GM12878 (cell line): ENCODE measurements around the gene NECAB2. TPM values are rescaled to one million over a fixed set of nuclear protein-coding genes. Genes with fewer than 3 reads are reported as not detected.

Experiments
- ATAC-seq: fragments of 200-7000 bp; cut with Tn5 transposase; 3 replicates; pipeline ENCODE4 v1.9.1; 2020; ENCODE audit warnings: mild to moderate bottlenecking, moderate library complexity
- BruUV-seq: library from RNA; stranded (reverse); fragments of 400-500 nt; replicated peaks from 2 replicates; lab custom pipeline; 2021; lab: Mats Ljungman, UMichigan
- CTCF ChIA-PET: fragments of 300-600 bp; sonication (Branson Sonifier 250); formaldehyde crosslinking; extraction: SDS; loops from one replicate; lab custom pipeline; 2021; ENCODE audit warnings: inconsistent platforms; lab: Yijun Ruan, JAX
- POLR2A ChIA-PET: fragments of 350-600 bp; formaldehyde crosslinking; extraction: SDS; loops from one replicate; lab custom pipeline; 2021; ENCODE audit warnings: inconsistent platforms; lab: Charles Lee
- RAD21 ChIA-PET: fragments of 300-600 bp; sonication (Branson Sonifier 250); formaldehyde crosslinking; loops from one replicate; lab custom pipeline; 2023; ENCODE audit warnings: antibody characterized with exemption; ENCODE audit not compliant: unreplicated experiment; lab: Charles Lee
- SMC1A ChIA-PET: fragments of 300-600 bp; sonication (Branson Sonifier 250); formaldehyde crosslinking; loops from one replicate; lab custom pipeline; 2023; ENCODE audit not compliant: unreplicated experiment, uncharacterized antibody; lab: Charles Lee
- DNase-seq: peaks from one replicate; pipeline ENCODE4 v3.0.0-alpha.2; 2011; ENCODE audit warnings: low read depth, low spot score
- FAIRE-seq: peaks from 3 replicates; lab custom pipeline; 2011; peaks lifted over from hg19 to GRCh38; lab: Jason Lieb, UNC
- H2AFZ ChIP-seq: 2 replicates; pipeline ENCODE4 v1.6.0; 2011; ENCODE audit warnings: low read depth, low read length, control low read depth; ENCODE audit not compliant: control insufficient read depth
- H3K27ac ChIP-seq: 2 replicates; pipeline ENCODE4 v1.5.1; 2011; ENCODE audit warnings: control low read depth; ENCODE audit not compliant: control insufficient read depth, insufficient read depth
- H3K27me3 ChIP-seq, 2 experiments: replicated peaks in 1 of 2; 2 replicates each; pipeline versions ENCODE4 v1.6.0 to v1.6.1; 2011; ENCODE audit warnings: low read length in 1 of 2; ENCODE audit not compliant: control insufficient read depth in 2 of 2, insufficient read depth in 2 of 2
- H3K36me3 ChIP-seq, 2 experiments: 2 replicates each; pipeline ENCODE4 v1.5.1; 2011; ENCODE audit warnings: low read length in 1 of 2; ENCODE audit not compliant: control insufficient read depth in 2 of 2, insufficient read depth in 2 of 2
- H3K4me1 ChIP-seq: 2 replicates; pipeline ENCODE4 v1.6.1; 2011; ENCODE audit warnings: mild to moderate bottlenecking, low read length, moderate library complexity, mixed read lengths; ENCODE audit not compliant: control insufficient read depth, insufficient read depth
- H3K4me2 ChIP-seq: 2 replicates; pipeline ENCODE4 v1.6.0; 2011; ENCODE audit warnings: control low read depth; ENCODE audit not compliant: control insufficient read depth, insufficient read depth
- H3K4me3 ChIP-seq: fragments of 200-600 bp; sonication (generic); 2 replicates; pipeline ENCODE4 v1.5.1; 2016
- H3K79me2 ChIP-seq: 2 replicates; pipeline ENCODE4 v1.6.0; 2011; ENCODE audit warnings: low read length; ENCODE audit not compliant: control insufficient read depth, insufficient read depth
- H3K9ac ChIP-seq: 2 replicates; pipeline ENCODE4 v1.8.0; 2011; ENCODE audit warnings: low read length, control low read depth, mixed read lengths; ENCODE audit not compliant: control insufficient read depth, insufficient read depth
- H3K9me3 ChIP-seq: replicated peaks from 3 replicates; pipeline ENCODE4 v1.5.1; 2011; ENCODE audit warnings: mild to moderate bottlenecking, low read length; ENCODE audit not compliant: control insufficient read depth, insufficient read depth
- H4K20me1 ChIP-seq: 2 replicates; pipeline ENCODE4 v1.6.0; 2011; ENCODE audit not compliant: control insufficient read depth, insufficient read depth
- ASH2L ChIP-seq: fragments of 300-600, 200-600 bp; sonication (generic); IDR thresholded peaks from 2 replicates; pipeline ENCODE4 v1.6.1; 2017; ENCODE audit warnings: low read depth, mild to moderate bottlenecking, borderline replicate concordance
- CEBPB ChIP-seq, 2 experiments: fragments of 150-350 bp in 1 of 2; IDR thresholded peaks; 2 replicates each; pipeline ENCODE4 v1.6.1; 2012 to 2014; ENCODE audit warnings: low read depth in 2 of 2, low read length in 2 of 2, borderline replicate concordance in 1 of 2, inconsistent platforms in 1 of 2
- FOXK2 ChIP-seq: fragments of 450-650 bp; IDR thresholded peaks from 2 replicates; pipeline ENCODE4 v1.6.1; 2017; ENCODE audit warnings: mild to moderate bottlenecking, moderate library complexity
- IRF4 ChIP-seq: IDR thresholded peaks from 2 replicates; pipeline ENCODE4 v1.6.1; 2011; ENCODE audit warnings: low read depth, low read length
- KDM1A ChIP-seq: fragments of 200-600 bp; sonication (generic); IDR thresholded peaks from 2 replicates; pipeline ENCODE4 v1.6.1; 2016; ENCODE audit warnings: borderline replicate concordance
- MEF2A ChIP-seq: IDR thresholded peaks from 2 replicates; pipeline ENCODE4 v1.6.1; 2011; ENCODE audit warnings: low read depth, mild to moderate bottlenecking, low read length, moderate library complexity; ENCODE audit not compliant: insufficient read depth
- MTA3 ChIP-seq: IDR thresholded peaks from 2 replicates; pipeline ENCODE4 v1.6.1; 2012; ENCODE audit warnings: low read length, inconsistent platforms, borderline replicate concordance
- PML ChIP-seq: IDR thresholded peaks from 2 replicates; pipeline ENCODE4 v1.6.1; 2012; ENCODE audit warnings: low read length, inconsistent platforms
- POLR2AphosphoS5 ChIP-seq: IDR thresholded peaks from 2 replicates; pipeline ENCODE4 v1.6.1; 2011; ENCODE audit warnings: mild to moderate bottlenecking, low read length, inconsistent platforms
- RELA ChIP-seq: fragments of 450-650 bp; IDR thresholded peaks from 2 replicates; pipeline ENCODE4 v1.8.0; 2014; ENCODE audit warnings: borderline replicate concordance; ENCODE audit not compliant: partially characterized antibody
- SMAD5 ChIP-seq: IDR thresholded peaks from 2 replicates; pipeline ENCODE4 v1.6.1; 2016; ENCODE audit warnings: antibody characterized with exemption, low read depth
- ZNF384 ChIP-seq: IDR thresholded peaks from 2 replicates; pipeline ENCODE4 v1.6.1; 2012; ENCODE audit warnings: low read depth, mild to moderate bottlenecking, low read length, improper control_type of control experiment, borderline replicate concordance
- WGBS: methylation state at CpG from one replicate; pipeline ENCODE4 v1.1.6; 2016; ENCODE audit warnings: low lambda C conversion rate; ENCODE audit not compliant: insufficient replicate concordance, insufficient coverage; ENCODE audit errors: missing lambda C conversion rate; 5-methylcytosine and 5-hydroxymethylcytosine counted together
- in situ Hi-C: fragments of 300-500 bp; cut with MboI; formaldehyde crosslinking; loops from 9 replicates; pipeline ENCODE4 v1.14.3; 2018; ENCODE audit warnings: mixed read lengths
- intact Hi-C: fragments of 100-400 bp; cut with micrococcal nuclease; formaldehyde crosslinking; loops from one replicate; pipeline ENCODE4 v1.14.2; 2022; ENCODE audit not compliant: unreplicated experiment
- polyA plus RNA-seq, 11 experiments: library from polyadenylated mRNA; depleted of rRNA in 4 of 11; unstranded in 6 of 11; stranded (reverse) in 5 of 11; fragments of >200 nt; fragmentation: Nextera tagmentation in 4 of 11; fragmentation: Illumina TruSeq in 1 of 11; extraction: Ambion mirVana in 4 of 11; extraction: Trizol in 1 of 11; gene quantifications; 1 replicate in 1 of 11; 2 replicates in 10 of 11; pipeline versions ENCODE4 v1.2.1 to v1.2.3, GENCODE V29; 2011 to 2016; ENCODE audit warnings: inconsistent platforms in 2 of 11, missing spikeins in 2 of 11, low read depth in 1 of 11
- total RNA-seq, 4 experiments: library from RNA; depleted of rRNA in 3 of 4; stranded (reverse); fragments of >200 nt in 3 of 4; fragmentation: Illumina TruSeq in 1 of 4; extraction: Trizol in 1 of 4; gene quantifications; 2 replicates each; pipeline versions ENCODE4 v1.2.1 to v1.2.3, GENCODE V29; 2013 to 2021
- TF ChIP-seq, protein P1 (sequence below): IDR thresholded peaks from 2 replicates; pipeline ENCODE4 v1.6.1; 2011; ENCODE audit warnings: mild to moderate bottlenecking, low read depth, low read length, moderate library complexity; ENCODE audit not compliant: insufficient replicate concordance
- TF ChIP-seq, protein P2 (sequence below): IDR thresholded peaks from 2 replicates; pipeline ENCODE4 v1.6.1; 2012; ENCODE audit warnings: low read depth, low read length, improper control_type of control experiment
- TF ChIP-seq, protein P3 (sequence below): fragments of 450-650 bp; formaldehyde crosslinking; IDR thresholded peaks from 2 replicates; pipeline ENCODE4 v1.4.0; 2020; ENCODE audit warnings: mild to moderate bottlenecking, moderate library complexity
- TF ChIP-seq, protein P4 (sequence below): fragments of 450-650 bp; IDR thresholded peaks from 2 replicates; pipeline ENCODE4 v1.6.1; 2017; ENCODE audit warnings: borderline replicate concordance

Gene NECAB2
- total and polyA plus RNA-seq, 10 of the 15 experiments (the other 5 are each of a cell fraction or from before 2014, with no cell fraction given): not detected

DNA sequence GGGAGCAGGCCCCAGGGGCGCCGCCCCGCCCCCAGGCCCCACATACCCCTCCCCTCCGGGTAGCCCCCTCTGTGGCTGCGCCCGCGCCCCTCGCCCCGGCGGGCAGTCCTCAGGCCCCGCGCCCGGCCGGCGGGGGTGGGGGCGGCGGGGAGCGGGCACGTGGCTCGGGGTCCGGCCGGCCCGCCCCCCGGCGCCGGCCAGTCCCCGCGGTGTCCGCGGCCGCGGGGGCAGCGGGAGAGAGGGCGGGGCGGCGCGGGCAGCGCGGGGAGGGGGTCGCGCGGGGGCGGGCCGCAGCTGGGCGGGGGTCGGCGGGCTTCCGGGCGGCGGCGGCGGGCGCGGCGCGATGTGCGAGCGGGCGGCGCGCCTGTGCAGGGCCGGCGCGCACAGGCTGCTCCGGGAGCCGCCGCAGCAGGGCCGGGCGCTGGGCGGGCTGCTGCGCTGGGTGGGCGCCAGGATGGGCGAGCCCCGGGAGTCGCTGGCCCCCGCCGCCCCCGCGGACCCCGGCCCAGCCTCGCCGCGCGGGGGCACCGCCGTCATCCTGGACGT, 335 bp downstream of the NECAB2 start:
- CTCF ChIA-PET: no interaction called here
- Histone ChIP-seq H3K4me1 (no peaks in the 10 kb centered on the region), H3K4me2 (no peak overlapping the region), H3K9me3 (no peaks in the 10 kb centered on the region), H3K4me3 (no peak overlapping the region), H3K9ac (no peak overlapping the region), H4K20me1 (no peaks in the 10 kb centered on the region), H3K79me2 (no peaks in the 10 kb centered on the region), H3K27me3 (no peaks in the 10 kb centered on the region), H3K27ac (no peak overlapping the region), H2AFZ (no peak overlapping the region), H3K36me3 (no peaks in the 10 kb centered on the region)
- in situ Hi-C loops: no loop called here
- POLR2A ChIA-PET: no interaction called here
- TF ChIP-seq, protein P1, sequence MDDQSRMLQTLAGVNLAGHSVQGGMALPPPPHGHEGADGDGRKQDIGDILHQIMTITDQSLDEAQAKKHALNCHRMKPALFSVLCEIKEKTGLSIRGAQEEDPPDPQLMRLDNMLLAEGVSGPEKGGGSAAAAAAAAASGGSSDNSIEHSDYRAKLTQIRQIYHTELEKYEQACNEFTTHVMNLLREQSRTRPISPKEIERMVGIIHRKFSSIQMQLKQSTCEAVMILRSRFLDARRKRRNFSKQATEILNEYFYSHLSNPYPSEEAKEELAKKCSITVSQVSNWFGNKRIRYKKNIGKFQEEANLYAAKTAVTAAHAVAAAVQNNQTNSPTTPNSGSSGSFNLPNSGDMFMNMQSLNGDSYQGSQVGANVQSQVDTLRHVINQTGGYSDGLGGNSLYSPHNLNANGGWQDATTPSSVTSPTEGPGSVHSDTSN: no peak
- TF ChIP-seq ASH2L (no peak), FOXK2 (no peak), IRF4 (no peak), CEBPB (IDR thresholded peaks at IDR 0.05; ENCODE audit: borderline replicate concordance in 1 of 2, low read depth in 2 of 2, low read length in 2 of 2) (no peak), KDM1A (no peak), SMAD5 (no peak), PML (no peak), ZNF384 (no peak), MEF2A (no peak), RELA (no peak), MTA3 (no peak), POLR2AphosphoS5 (no peak)
- TF ChIP-seq, protein P2, sequence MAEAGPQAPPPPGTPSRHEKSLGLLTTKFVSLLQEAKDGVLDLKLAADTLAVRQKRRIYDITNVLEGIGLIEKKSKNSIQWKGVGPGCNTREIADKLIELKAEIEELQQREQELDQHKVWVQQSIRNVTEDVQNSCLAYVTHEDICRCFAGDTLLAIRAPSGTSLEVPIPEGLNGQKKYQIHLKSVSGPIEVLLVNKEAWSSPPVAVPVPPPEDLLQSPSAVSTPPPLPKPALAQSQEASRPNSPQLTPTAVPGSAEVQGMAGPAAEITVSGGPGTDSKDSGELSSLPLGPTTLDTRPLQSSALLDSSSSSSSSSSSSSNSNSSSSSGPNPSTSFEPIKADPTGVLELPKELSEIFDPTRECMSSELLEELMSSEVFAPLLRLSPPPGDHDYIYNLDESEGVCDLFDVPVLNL: no peak
- TF ChIP-seq, protein P3, sequence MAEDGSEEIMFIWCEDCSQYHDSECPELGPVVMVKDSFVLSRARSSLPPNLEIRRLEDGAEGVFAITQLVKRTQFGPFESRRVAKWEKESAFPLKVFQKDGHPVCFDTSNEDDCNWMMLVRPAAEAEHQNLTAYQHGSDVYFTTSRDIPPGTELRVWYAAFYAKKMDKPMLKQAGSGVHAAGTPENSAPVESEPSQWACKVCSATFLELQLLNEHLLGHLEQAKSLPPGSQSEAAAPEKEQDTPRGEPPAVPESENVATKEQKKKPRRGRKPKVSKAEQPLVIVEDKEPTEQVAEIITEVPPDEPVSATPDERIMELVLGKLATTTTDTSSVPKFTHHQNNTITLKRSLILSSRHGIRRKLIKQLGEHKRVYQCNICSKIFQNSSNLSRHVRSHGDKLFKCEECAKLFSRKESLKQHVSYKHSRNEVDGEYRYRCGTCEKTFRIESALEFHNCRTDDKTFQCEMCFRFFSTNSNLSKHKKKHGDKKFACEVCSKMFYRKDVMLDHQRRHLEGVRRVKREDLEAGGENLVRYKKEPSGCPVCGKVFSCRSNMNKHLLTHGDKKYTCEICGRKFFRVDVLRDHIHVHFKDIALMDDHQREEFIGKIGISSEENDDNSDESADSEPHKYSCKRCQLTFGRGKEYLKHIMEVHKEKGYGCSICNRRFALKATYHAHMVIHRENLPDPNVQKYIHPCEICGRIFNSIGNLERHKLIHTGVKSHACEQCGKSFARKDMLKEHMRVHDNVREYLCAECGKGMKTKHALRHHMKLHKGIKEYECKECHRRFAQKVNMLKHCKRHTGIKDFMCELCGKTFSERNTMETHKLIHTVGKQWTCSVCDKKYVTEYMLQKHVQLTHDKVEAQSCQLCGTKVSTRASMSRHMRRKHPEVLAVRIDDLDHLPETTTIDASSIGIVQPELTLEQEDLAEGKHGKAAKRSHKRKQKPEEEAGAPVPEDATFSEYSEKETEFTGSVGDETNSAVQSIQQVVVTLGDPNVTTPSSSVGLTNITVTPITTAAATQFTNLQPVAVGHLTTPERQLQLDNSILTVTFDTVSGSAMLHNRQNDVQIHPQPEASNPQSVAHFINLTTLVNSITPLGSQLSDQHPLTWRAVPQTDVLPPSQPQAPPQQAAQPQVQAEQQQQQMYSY (CRISPR knock-in tag): no peak
- TF ChIP-seq, protein P4, sequence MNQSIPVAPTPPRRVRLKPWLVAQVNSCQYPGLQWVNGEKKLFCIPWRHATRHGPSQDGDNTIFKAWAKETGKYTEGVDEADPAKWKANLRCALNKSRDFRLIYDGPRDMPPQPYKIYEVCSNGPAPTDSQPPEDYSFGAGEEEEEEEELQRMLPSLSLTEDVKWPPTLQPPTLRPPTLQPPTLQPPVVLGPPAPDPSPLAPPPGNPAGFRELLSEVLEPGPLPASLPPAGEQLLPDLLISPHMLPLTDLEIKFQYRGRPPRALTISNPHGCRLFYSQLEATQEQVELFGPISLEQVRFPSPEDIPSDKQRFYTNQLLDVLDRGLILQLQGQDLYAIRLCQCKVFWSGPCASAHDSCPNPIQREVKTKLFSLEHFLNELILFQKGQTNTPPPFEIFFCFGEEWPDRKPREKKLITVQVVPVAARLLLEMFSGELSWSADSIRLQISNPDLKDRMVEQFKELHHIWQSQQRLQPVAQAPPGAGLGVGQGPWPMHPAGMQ: no peak
- no CpG with 5 or more reads among the region's 87 CpGs for WGBS
- no TSS peak for BruUV-seq
- no peak for FAIRE-seq
- RAD21 ChIA-PET: no interaction called here
- SMC1A ChIA-PET: no interaction called here
- no peak for ATAC-seq
- DNase-seq: no peak
- intact Hi-C loops: no loop called here
